Omental fat pad (tissue), 4 donors: ENCODE measurements around the gene SYTL1. TPM values are rescaled to one million over a fixed set of nuclear protein-coding genes. Genes with fewer than 3 reads are reported as not detected.

ENCODE experiments used
- ATAC-seq: fragments of 150-250 bp; one replicate; pipeline ENCODE4 v1.9.1; 2016; ENCODE audit warnings: mild to moderate bottlenecking, moderate library complexity; ENCODE audit not compliant: low FRiP score
- DNase-seq: peaks from one replicate; pipeline ENCODE4 v3.0.0-alpha.2; 2019; ENCODE audit warnings: low spot score
- CTCF ChIP-seq, 3 donors: fragments of 450-650 bp; IDR thresholded peaks; one replicate each; pipeline ENCODE4 v1.5.1; 2016 to 2017; ENCODE audit warnings: antibody characterized with exemption in 3 of 3, mild to moderate bottlenecking in 3 of 3, moderate library complexity in 2 of 3
- total RNA-seq, 4 donors: library from RNA; depleted of rRNA; stranded (reverse); fragments of >200 nt; gene quantifications; one replicate each; pipeline ENCODE4 v1.1.0, GENCODE V29; 2016

Gene SYTL1
- total RNA-seq, 4 donors from 2014 or later: 1.2 to 4.3 (median 1.9) TPM

DNA sequence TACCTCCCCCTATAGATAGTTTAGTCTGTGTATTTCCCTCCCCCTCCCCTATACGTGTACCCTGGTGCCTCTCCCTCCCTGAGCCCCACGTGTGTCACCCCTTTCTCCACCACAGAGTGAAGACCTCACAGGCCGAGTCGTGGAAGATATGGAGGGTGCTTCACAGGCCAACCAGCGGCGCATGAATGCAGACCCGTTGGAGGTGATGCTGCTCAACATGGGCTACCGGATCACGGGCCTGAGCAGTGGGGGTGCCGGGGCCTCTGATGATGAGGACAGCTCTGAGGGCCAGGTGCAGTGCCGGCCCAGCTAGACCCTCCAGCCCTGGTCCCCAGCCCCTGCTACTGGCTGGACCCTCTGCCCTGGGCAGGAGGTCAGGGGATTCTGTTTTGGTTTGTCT is 35.8 kb upstream of the SYTL1 start:
- no peak for DNase-seq
- no peak for ATAC-seq
- no peak for TF ChIP-seq CTCF (IDR thresholded peaks at IDR 0.05)

GRCh38 chr1:27306892-27307761 is 34.7 kb upstream of the SYTL1 start:
- ATAC-seq (peak; percentile 34), DNase-seq (no peak)
- TF ChIP-seq CTCF (IDR thresholded peaks at IDR 0.05): no peak

GRCh38 chr1:27307874-27308598 is 33.8 kb upstream of the SYTL1 start:
- TF ChIP-seq CTCF (IDR thresholded peaks at IDR 0.05): no peak
- no peak for ATAC-seq
- no peak for DNase-seq

DNA sequence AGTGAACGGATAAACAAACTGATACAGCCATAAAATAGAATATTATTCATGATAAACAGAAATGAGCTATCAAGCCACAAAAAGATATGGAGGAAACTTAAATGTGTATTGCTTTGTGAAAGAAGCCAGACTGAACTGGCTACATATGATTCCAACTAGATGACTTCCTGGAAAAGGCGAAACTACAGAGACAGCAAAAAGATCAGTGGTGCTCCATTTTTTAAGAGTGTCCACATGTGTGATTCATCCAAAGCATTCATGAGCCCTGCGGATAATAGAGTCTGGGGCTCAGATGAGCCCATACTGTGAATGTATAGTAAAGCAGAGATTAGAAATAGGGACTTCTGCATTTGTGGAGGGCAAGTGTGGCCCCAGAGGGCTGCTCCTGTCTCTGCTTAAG is 27.7 kb upstream of the SYTL1 start:
- no peak for TF ChIP-seq CTCF (IDR thresholded peaks at IDR 0.05)
- DNase-seq: no peak

DNA sequence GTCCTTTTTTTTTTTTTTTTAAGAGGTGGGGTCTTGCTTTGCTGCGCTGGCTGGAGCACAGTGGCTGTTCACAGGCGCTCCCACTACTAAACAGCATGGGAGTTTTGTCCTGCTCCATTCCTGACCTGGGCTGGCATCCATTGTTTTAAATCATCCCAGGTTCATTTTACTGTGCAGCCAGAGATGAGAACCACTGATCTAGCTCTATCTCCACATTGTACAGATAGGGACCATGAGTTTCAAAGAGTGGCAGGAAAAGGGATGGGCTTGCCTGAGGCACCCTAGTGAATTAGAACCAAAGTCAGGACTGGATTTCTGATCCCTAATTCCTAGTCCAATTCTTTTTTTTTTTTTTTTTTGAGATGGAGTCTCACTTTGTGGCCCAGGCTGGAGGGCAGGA is 27.1 kb upstream of the SYTL1 start:
- no peak for TF ChIP-seq CTCF (IDR thresholded peaks at IDR 0.05)
- ATAC-seq: no peak
- no peak for DNase-seq

More for the DNA sequence above, 27.7 kb upstream of the SYTL1 start:
- no peak for ATAC-seq

DNA sequence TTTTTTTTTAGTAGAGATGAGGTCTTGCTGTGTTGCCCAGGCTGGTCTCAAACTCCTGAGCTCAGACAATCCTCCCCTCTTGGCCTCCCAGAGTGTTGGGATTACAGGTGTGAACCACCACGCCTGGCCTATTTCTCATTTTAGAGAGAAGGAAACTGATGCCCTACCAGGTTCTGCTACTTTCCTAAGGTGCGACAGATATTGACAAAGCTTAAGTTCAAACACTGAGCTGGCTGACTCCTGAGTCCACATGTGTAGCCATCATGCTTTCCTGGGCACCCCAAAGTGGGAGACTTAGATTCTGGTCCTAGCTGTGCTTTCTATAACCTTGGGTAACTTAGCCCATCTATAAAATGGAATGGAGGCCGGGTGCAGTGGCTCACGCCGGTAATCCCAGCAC is 25.0 kb upstream of the SYTL1 start:
- no peak for TF ChIP-seq CTCF (IDR thresholded peaks at IDR 0.05)
- DNase-seq: no peak
- no peak for ATAC-seq
